HepG2 (cell line): ENCODE data around the gene CDK3. TPM values are rescaled to one million over a fixed set of nuclear protein-coding genes. Genes with fewer than 3 reads are reported as not detected.

ENCODE experiments used
- ATF1 ChIP-seq: IDR thresholded peaks from 2 replicates; pipeline ENCODE4 v1.6.1; 2016; ENCODE audit warnings: mild to moderate bottlenecking, control low read depth
- DRAP1 ChIP-seq: IDR thresholded peaks from 2 replicates; pipeline ENCODE4 v1.6.1; 2016; ENCODE audit warnings: missing genetic modification reagents, missing compliant biosample characterization
- E2F2 ChIP-seq: sonication (generic); formaldehyde crosslinking; IDR thresholded peaks from 2 replicates; pipeline ENCODE4 v1.4.0; 2020; ENCODE audit warnings: missing genetic modification reagents, borderline replicate concordance
- EEA1 ChIP-seq: sonication (generic); formaldehyde crosslinking; IDR thresholded peaks from 2 replicates; pipeline ENCODE4 v1.5.1; 2020; ENCODE audit warnings: mild to moderate bottlenecking, missing genetic modification reagents, borderline replicate concordance
- GTF2F1 ChIP-seq: fragments of 150-350 bp; IDR thresholded peaks from 2 replicates; pipeline ENCODE4 v1.6.1; 2014; ENCODE audit warnings: low read length
- KAT2B ChIP-seq: fragments of 150-350 bp; IDR thresholded peaks from 2 replicates; pipeline ENCODE4 v1.6.1; 2014; ENCODE audit warnings: low read depth, low read length, borderline replicate concordance
- KDM6A ChIP-seq: IDR thresholded peaks from 2 replicates; pipeline ENCODE4 v1.6.1; 2016; ENCODE audit warnings: low read depth
- MAF1 ChIP-seq: sonication (generic); formaldehyde crosslinking; IDR thresholded peaks from 2 replicates; pipeline ENCODE4 v1.5.0; 2020; ENCODE audit warnings: missing genetic modification reagents, borderline replicate concordance
- NFYC ChIP-seq: IDR thresholded peaks from 2 replicates; pipeline ENCODE4 v1.6.1; 2016; ENCODE audit warnings: missing genetic modification reagents, missing compliant biosample characterization
- PHF20 ChIP-seq: sonication (generic); formaldehyde crosslinking; IDR thresholded peaks from 2 replicates; pipeline ENCODE4 v1.5.0; 2020; ENCODE audit warnings: mild to moderate bottlenecking, missing genetic modification reagents
- REPIN1 ChIP-seq: sonication (generic); formaldehyde crosslinking; IDR thresholded peaks from 2 replicates; pipeline ENCODE4 v1.8.0; 2022; ENCODE audit warnings: missing genetic modification reagents, low read depth, mild to moderate bottlenecking, borderline replicate concordance
- TFDP1 ChIP-seq: IDR thresholded peaks from 2 replicates; pipeline ENCODE4 v1.6.1; 2016; ENCODE audit warnings: missing compliant biosample characterization, missing genetic modification reagents, borderline replicate concordance
- THAP11 ChIP-seq: IDR thresholded peaks from 2 replicates; pipeline ENCODE4 v1.6.1; 2016; ENCODE audit warnings: missing biosample characterization, missing genetic modification reagents
- YEATS4 ChIP-seq: sonication (generic); formaldehyde crosslinking; IDR thresholded peaks from 2 replicates; pipeline ENCODE4 v1.4.0; 2020; ENCODE audit warnings: missing genetic modification reagents, borderline replicate concordance
- ZFP36L2 ChIP-seq: sonication (generic); formaldehyde crosslinking; IDR thresholded peaks from 2 replicates; pipeline ENCODE4 v1.4.0; 2020; ENCODE audit warnings: missing genetic modification reagents
- ZNF136 ChIP-seq: sonication (generic); formaldehyde crosslinking; IDR thresholded peaks from 2 replicates; pipeline ENCODE4 v1.8.1; 2022; ENCODE audit warnings: low read depth, mild to moderate bottlenecking, moderate library complexity, missing genetic modification reagents
- ZNF17 ChIP-seq: sonication (generic); formaldehyde crosslinking; IDR thresholded peaks from 2 replicates; pipeline ENCODE4 v1.5.0; 2020; ENCODE audit warnings: mild to moderate bottlenecking, missing genetic modification reagents
- ZNF207 ChIP-seq: fragments of 450-650 bp; IDR thresholded peaks from 2 replicates; pipeline ENCODE4 v1.6.1; 2016; ENCODE audit warnings: antibody characterized with exemption, borderline replicate concordance
- ZNF260 ChIP-seq: sonication (generic); formaldehyde crosslinking; IDR thresholded peaks from 2 replicates; pipeline ENCODE4 v1.4.0; 2020; ENCODE audit warnings: missing genetic modification reagents, low read depth, mild to moderate bottlenecking, borderline replicate concordance
- ZNF605 ChIP-seq: sonication (generic); formaldehyde crosslinking; IDR thresholded peaks from 2 replicates; pipeline ENCODE4 v1.8.0; 2022; ENCODE audit warnings: mild to moderate bottlenecking, missing genetic modification reagents
- polyA plus RNA-seq, 8 experiments: library from polyadenylated mRNA; depleted of rRNA in 3 of 8; stranded (reverse) in 7 of 8; unstranded in 1 of 8; fragments of >200 nt; fragmentation: Illumina TruSeq in 4 of 8; extraction: Trizol in 4 of 8; gene quantifications; 2 replicates each; pipeline versions ENCODE4 v1.2.1 to v1.2.3, GENCODE V29; 2011 to 2016; ENCODE audit warnings: low read depth in 4 of 8, missing spikeins in 1 of 8, mixed read lengths in 1 of 8; ENCODE audit not compliant: insufficient read depth in 1 of 8
- total RNA-seq, 5 experiments: library from RNA; depleted of rRNA; stranded (reverse); fragments of >200 nt; fragmentation: Illumina TruSeq; extraction: Trizol; gene quantifications; 2 replicates each; pipeline ENCODE4 v1.2.3, GENCODE V29; 2016; ENCODE audit warnings: low read depth in 1 of 5
- TF ChIP-seq, protein P1 (sequence below): sonication (generic); formaldehyde crosslinking; IDR thresholded peaks from 2 replicates; pipeline ENCODE4 v1.9.0; 2022; ENCODE audit warnings: low read depth, missing genetic modification reagents
- TF ChIP-seq, protein P2 (sequence below): sonication (generic); formaldehyde crosslinking; IDR thresholded peaks from 2 replicates; pipeline ENCODE4 v1.8.0; 2022; ENCODE audit warnings: mild to moderate bottlenecking, missing genetic modification reagents, borderline replicate concordance
- TF ChIP-seq, protein P3 (sequence below): IDR thresholded peaks from 2 replicates; pipeline ENCODE4 v1.6.1; 2016; ENCODE audit warnings: low read depth, control low read depth

Gene CDK3
- total and polyA plus RNA-seq, 2 of the 13 experiments (the other 11 are each of a cell fraction or from before 2014, with no cell fraction given), result 5.8 to 11.4 TPM

DNA sequence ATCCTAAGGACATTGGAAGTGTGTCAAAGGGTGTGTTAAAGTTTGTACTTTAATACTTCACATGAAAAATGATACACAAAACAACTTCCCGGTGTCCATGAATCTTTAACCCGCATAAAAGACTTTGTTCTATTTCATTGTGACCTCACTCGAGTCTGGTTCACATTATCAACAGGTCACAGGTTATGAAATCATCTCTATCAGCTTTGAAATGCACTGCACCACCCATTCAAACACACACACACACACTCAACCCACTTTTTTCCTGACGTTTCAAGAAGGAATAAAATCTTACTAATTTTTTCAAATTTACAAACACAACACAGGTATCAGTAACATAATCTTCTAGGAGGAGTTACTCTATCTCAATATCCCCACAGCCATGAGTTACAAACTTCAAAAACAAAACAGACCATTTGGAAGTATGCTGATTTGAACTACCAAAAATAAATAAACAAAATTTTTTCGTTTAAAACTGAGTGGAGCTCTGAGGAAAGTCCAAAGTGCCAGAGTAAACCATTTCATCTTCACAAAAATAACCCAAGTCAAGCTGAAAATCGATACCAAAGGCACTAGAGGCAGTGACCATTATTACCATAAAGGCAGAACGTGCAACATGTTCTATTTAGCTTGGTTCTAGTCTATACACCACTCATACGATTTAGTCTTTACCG is 24.3 kb upstream of the CDK3 start (continued):
- no peak for TF ChIP-seq EEA1 (CRISPR knock-in tag)
- TF ChIP-seq, protein P1, sequence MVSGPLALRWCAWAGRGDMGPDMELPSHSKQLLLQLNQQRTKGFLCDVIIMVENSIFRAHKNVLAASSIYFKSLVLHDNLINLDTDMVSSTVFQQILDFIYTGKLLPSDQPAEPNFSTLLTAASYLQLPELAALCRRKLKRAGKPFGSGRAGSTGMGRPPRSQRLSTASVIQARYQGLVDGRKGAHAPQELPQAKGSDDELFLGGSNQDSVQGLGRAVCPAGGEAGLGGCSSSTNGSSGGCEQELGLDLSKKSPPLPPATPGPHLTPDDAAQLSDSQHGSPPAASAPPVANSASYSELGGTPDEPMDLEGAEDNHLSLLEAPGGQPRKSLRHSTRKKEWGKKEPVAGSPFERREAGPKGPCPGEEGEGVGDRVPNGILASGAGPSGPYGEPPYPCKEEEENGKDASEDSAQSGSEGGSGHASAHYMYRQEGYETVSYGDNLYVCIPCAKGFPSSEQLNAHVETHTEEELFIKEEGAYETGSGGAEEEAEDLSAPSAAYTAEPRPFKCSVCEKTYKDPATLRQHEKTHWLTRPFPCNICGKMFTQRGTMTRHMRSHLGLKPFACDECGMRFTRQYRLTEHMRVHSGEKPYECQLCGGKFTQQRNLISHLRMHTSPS, result no peak
- no peak for TF ChIP-seq ZFP36L2 (CRISPR knock-in tag)
- no peak for TF ChIP-seq NFYC (CRISPR knock-in tag)
- TF ChIP-seq MAF1, result no peak
- no peak for TF ChIP-seq E2F2 (CRISPR knock-in tag)
- TF ChIP-seq PHF20 (CRISPR knock-in tag), result no peak
- TF ChIP-seq ZNF136 (CRISPR knock-in tag), result no peak
- TF ChIP-seq KAT2B, result no peak; the same call in 1 of the 2 replicates
- TF ChIP-seq ZNF605, result no peak
- 0 out of 2 replicates have a peak, but pooled peaks have one; percentile 18 for TF ChIP-seq REPIN1
- no peak for TF ChIP-seq DRAP1 (CRISPR knock-in tag)
- no peak for TF ChIP-seq GTF2F1
- TF ChIP-seq, protein P2, sequence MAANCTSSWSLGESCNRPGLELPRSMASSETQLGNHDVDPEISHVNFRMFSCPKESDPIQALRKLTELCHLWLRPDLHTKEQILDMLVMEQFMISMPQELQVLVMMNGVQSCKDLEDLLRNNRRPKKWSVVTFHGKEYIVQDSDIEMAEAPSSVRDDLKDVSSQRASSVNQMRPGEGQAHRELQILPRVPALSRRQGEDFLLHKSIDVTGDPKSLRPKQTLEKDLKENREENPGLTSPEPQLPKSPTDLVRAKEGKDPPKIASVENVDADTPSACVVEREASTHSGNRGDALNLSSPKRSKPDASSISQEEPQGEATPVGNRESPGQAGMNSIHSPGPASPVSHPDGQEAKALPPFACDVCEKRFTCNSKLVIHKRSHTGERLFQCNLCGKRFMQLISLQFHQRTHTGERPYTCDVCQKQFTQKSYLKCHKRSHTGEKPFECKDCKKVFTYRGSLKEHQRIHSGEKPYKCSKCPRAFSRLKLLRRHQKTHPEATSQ (CRISPR knock-in tag), result peak; percentile 36; the same call in 1 of the 2 replicates
- no peak for TF ChIP-seq TFDP1 (CRISPR knock-in tag)
- no peak for TF ChIP-seq ZNF260 (CRISPR knock-in tag)
- peak; percentile 53 for TF ChIP-seq ATF1 (CRISPR knock-in tag)
- TF ChIP-seq ZNF207, result no peak
- TF ChIP-seq YEATS4 (CRISPR knock-in tag), result peak; percentile 54
- TF ChIP-seq, protein P3, sequence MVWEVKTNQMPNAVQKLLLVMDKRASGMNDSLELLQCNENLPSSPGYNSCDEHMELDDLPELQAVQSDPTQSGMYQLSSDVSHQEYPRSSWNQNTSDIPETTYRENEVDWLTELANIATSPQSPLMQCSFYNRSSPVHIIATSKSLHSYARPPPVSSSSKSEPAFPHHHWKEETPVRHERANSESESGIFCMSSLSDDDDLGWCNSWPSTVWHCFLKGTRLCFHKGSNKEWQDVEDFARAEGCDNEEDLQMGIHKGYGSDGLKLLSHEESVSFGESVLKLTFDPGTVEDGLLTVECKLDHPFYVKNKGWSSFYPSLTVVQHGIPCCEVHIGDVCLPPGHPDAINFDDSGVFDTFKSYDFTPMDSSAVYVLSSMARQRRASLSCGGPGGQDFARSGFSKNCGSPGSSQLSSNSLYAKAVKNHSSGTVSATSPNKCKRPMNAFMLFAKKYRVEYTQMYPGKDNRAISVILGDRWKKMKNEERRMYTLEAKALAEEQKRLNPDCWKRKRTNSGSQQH, result no peak
- TF ChIP-seq THAP11 (CRISPR knock-in tag), result 0 out of 2 replicates have a peak, but pooled peaks have one; percentile 10
- TF ChIP-seq ZNF17 (CRISPR knock-in tag), result no peak
- peak; percentile 87 for TF ChIP-seq KDM6A (CRISPR knock-in tag)
